Stimulated activated naive CD8-positive, alpha-beta T cell treated with anti-CD3 and anti-CD28 coated beads, Interleukin-15, amount 100 ng/mL, for 72 hours (primary cell): ENCODE results near the gene SEMA4A.
A peak's percentile ranks its signal among the peaks of the same experiment; 100 is the strongest.
"Not testable (repeated sequence)": the region's sequence is repeated elsewhere in the genome, so short reads cannot be mapped to it uniquely, and the experiment has no call there.

Source experiments
- ATAC-seq: fragments of 150-1000 bp; cut with Tn5 transposase; 2 replicates; pipeline ENCODE4 v1.10.0; 2021; ENCODE audit warnings: mild to moderate bottlenecking, moderate library complexity
- DNase-seq, 2 donors: peaks; one replicate each; pipeline ENCODE4 v3.0.0; 2021 to 2022
- H3K27ac Mint-ChIP-seq, 2 donors: one replicate each; pipeline ENCODE4 v1.8.0; 2022; ENCODE audit warnings: mild to moderate bottlenecking in 2 of 2, mixed read lengths in 2 of 2, moderate library complexity in 2 of 2
- H3K27me3 Mint-ChIP-seq: one replicate; pipeline ENCODE4 v1.8.0; 2022; ENCODE audit warnings: mixed read lengths
- H3K4me1 Mint-ChIP-seq: one replicate; pipeline ENCODE4 v1.8.0; 2022; ENCODE audit warnings: mild to moderate bottlenecking, mixed read lengths
- H3K4me3 Mint-ChIP-seq, 2 donors: one replicate each; pipeline ENCODE4 v1.8.0; 2022; ENCODE audit warnings: mild to moderate bottlenecking in 2 of 2, mixed read lengths in 2 of 2, moderate library complexity in 1 of 2
- H3K9me3 Mint-ChIP-seq, 2 donors: one replicate each; pipeline ENCODE4 v1.8.0; 2022; ENCODE audit warnings: mixed read lengths in 2 of 2

Gene SEMA4A

GRCh38 chr1:156115514-156116374 is 37.6 kb upstream of the SEMA4A start:
- Mint-ChIP-seq H3K9me3 (no peaks in the 10 kb centered on the region), H3K27ac (peak overlapping the region in 1 of 2 donors; percentile 5), H3K27me3 (peaks cover 44% of the 10 kb centered on the region), H3K4me1 (peaks cover 55% of the 10 kb centered on the region), H3K4me3 (peak overlapping the region; percentile 94)
- no peak for DNase-seq
- no peak for ATAC-seq

GRCh38 chr1:156116731-156117130 is 36.7 kb upstream of the SEMA4A start:
- not testable (repeated sequence) for ATAC-seq, H3K9me3 Mint-ChIP-seq, DNase-seq, H3K27ac Mint-ChIP-seq
- Mint-ChIP-seq H3K4me1 (peaks cover 55% of the 10 kb centered on the region), H3K4me3 (peak overlapping the region; percentile 94), H3K27me3 (peaks cover 38% of the 10 kb centered on the region)

DNA sequence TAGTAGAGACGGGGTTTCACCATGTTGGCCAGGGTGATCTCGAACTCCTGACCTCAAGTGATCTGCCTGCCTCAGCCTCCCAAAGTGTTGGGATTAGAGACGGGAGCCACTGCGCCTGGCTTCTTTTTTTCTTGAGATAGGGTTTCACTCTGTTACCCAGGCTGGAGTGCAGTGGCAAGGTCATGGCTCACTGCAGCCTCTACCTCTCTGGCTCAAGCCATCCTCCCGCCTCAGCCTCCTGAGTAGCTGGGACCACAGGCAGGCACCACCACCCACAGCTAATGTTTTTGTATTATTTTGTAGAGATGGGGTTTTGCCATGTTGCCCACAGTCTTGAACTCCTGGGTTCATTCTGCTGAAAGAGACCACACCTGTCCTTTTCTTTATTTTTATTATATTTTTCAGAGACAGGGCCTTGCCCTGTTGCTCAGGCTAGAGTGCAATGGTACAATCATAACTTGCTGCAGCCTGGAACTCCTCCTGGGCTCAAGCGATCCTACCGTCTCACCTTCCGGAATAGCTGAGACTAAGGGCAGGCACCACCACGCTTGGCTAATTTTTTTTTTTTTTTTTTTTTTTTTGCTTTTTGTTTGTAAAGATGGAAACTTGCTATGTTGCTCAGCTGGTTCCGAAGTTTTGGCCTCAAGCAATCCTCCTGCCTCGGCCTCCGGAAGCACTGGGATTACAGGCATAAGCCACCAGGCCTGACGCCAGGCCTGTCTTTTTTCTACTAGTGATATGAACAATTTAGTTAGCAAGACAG is 35.8 kb upstream of the SEMA4A start:
- ATAC-seq (no peak), DNase-seq (no peak)
- peak overlapping the region in 1 of 2 donors; percentile 26 for H3K4me3 Mint-ChIP-seq
- H3K9me3 Mint-ChIP-seq = no peaks in the 10 kb centered on the region
- H3K27ac Mint-ChIP-seq = no peak overlapping the region
- H3K4me1 Mint-ChIP-seq = peaks cover 59% of the 10 kb centered on the region
- peaks cover 35% of the 10 kb centered on the region for H3K27me3 Mint-ChIP-seq

DNA sequence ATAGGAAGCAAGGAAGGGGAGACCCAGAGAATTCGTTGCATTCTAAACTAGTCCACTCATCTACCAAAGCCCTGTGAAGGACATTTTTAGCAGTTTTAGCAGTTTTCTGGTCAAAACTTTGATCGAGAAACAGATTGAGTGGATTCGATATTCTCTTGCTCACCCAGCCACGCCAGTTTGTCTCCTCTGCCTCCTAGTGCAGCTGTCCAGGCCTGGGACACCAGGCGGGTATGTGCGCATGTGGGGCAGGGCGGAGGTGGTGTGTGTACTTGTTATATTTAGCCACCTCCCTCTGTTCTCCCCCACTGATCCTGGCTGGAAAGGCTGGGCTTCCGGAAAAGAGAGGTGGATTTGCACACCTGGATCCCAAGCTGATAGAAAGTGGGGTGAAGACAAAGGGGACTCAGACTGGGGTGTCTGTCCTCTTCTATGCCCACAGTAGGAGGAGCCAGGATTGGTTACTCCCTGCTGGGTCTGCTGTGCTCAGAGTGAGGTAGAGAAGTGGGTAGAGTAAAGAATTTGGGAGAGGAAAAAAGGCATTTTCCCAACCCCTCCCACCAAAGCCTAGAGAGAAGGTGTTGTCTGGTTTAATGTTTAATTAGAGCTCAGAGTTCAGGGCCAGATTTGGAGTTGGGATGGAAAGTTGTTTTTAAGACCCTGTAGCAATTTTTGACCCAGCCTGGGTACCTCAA is 35.1 kb upstream of the SEMA4A start:
- no peak for DNase-seq
- Mint-ChIP-seq H3K27ac (no peak overlapping the region), H3K27me3 (peaks cover 37% of the 10 kb centered on the region), H3K9me3 (no peaks in the 10 kb centered on the region), H3K4me3 (no peak overlapping the region), H3K4me1 (peaks cover 59% of the 10 kb centered on the region)
- ATAC-seq = no peak

DNA sequence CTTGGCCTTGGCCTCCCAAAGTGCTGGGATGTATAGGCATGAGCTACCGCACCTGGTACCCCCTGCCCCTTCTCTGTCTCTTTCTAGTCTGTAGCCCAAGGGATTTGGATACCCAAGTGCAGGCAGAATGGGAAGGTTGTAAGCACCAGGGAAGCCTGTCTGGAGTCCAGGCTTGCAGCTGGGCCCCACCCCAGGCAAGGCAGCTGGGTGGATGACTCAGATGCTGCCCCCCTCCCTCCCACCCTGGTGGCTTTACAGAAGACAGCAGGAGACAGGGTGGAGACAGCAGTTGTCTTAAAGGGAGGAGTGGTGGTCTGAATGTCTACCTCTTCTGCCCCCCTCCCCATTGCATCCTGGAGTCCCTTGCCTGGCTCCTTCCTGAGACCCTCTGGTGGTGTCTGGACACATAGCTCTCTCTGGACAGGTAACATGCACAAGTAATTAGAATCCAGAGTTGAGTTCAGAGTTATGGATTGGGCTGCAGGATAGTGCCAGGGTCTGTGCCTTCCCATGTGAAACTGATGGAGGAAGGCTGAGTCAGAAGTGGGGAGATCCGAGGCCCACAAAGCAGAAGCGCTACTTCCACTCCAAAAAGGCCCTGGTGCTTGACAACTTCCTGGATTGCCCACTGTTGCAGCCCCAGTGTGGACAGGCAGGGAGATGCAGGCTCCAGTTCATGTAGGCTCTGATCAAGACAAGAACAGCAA is 33.7 kb upstream of the SEMA4A start:
- Mint-ChIP-seq H3K9me3 (no peaks in the 10 kb centered on the region), H3K27ac (no peak overlapping the region), H3K4me3 (peak overlapping the region in 1 of 2 donors; percentile 29), H3K4me1 (peaks cover 59% of the 10 kb centered on the region), H3K27me3 (peaks cover 41% of the 10 kb centered on the region)
- DNase-seq = no peak
- ATAC-seq = no peak

- DNase-seq (no peak), ATAC-seq (no peak)
- Mint-ChIP-seq H3K9me3 (no peaks in the 10 kb centered on the region), H3K27ac (no peak overlapping the region), H3K27me3 (peaks cover 34% of the 10 kb centered on the region), H3K4me1 (peaks cover 60% of the 10 kb centered on the region), H3K4me3 (no peak overlapping the region)
These were observed 33.1 kb upstream of the SEMA4A start for GRCh38 chr1:156120318-156120717.

DNA sequence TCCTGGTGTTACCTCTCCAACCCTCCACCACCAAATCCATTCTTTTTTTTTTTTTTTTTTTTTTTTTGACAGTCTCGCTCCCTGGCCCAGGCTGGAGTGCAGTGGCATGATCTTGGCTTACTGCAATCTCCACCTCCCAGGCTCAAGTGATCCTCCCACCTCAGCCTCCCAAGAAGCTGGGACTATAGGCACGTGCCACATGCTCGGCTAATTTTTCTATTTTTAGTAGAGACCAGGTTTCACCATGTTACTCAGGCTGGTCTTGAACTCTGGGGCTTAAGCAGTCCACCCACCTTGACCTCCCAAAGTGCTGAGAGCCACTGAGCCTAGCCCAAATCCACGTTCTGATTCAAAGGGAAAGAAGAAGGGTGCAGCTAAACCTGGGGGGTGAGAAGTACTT is 32.4 kb upstream of the SEMA4A start:
- Mint-ChIP-seq H3K4me1 (peaks cover 61% of the 10 kb centered on the region), H3K27me3 (peaks cover 32% of the 10 kb centered on the region)
- DNase-seq, H3K27ac Mint-ChIP-seq, ATAC-seq, H3K4me3 Mint-ChIP-seq, H3K9me3 Mint-ChIP-seq: not testable (repeated sequence)

DNA sequence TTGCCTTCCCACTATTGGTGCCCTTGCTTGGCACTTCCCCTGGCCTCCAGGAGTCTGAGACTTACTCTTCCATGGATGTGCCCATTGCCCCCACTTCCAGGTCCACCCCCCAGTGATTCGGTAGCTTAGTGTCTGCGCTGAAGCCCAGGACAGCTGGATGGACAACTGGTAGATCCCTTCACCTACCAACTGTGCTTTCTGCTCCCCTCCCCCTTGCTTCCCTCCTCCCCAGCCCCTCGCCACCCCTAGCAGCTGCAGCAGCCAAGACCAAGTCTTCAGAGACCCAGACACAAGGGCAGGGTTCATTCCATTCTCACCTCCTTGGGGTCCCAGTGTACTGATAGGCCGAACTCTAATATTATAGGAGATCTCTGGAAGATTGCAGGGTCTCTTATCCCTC is 31.9 kb upstream of the SEMA4A start:
- Mint-ChIP-seq H3K9me3 (no peaks in the 10 kb centered on the region), H3K4me3 (no peak overlapping the region), H3K27me3 (peaks cover 32% of the 10 kb centered on the region), H3K27ac (no peak overlapping the region), H3K4me1 (peaks cover 61% of the 10 kb centered on the region)
- ATAC-seq = no peak
- no peak for DNase-seq

DNA sequence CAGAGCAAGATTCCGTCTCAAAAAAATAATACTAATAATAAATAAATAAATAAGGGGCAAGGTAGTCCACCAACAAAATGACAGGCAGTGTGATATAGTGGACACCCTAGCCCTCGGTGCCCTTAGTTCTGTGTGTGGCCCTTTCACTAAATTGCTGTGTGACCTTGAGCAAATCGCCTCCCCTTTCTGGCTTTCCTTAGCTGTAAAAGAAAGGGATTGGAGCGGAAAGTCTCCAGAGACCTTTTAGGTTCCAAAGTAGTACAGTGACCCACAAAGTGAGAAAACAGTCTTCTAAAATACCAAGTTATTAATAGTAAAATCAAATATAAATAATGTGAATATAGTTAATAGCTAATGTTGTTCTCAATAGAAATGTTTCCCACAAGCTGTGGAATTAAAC is 31.3 kb upstream of the SEMA4A start:
- ATAC-seq (no peak), DNase-seq (no peak)
- peaks cover 65% of the 10 kb centered on the region for H3K4me1 Mint-ChIP-seq
- H3K9me3 Mint-ChIP-seq = no peaks in the 10 kb centered on the region
- H3K27me3 Mint-ChIP-seq = peaks cover 32% of the 10 kb centered on the region
- H3K27ac Mint-ChIP-seq = no peak overlapping the region
- H3K4me3 Mint-ChIP-seq = no peak overlapping the region

GRCh38 chr1:156122519-156123355 is 30.6 kb upstream of the SEMA4A start:
- no peak overlapping the region for H3K27ac Mint-ChIP-seq
- ATAC-seq = no peak
- H3K4me3 Mint-ChIP-seq = peak overlapping the region in 1 of 2 donors; percentile 14
- peaks cover 32% of the 10 kb centered on the region for H3K27me3 Mint-ChIP-seq
- H3K9me3 Mint-ChIP-seq = no peaks in the 10 kb centered on the region
- no peak for DNase-seq
- peaks cover 71% of the 10 kb centered on the region for H3K4me1 Mint-ChIP-seq

DNA sequence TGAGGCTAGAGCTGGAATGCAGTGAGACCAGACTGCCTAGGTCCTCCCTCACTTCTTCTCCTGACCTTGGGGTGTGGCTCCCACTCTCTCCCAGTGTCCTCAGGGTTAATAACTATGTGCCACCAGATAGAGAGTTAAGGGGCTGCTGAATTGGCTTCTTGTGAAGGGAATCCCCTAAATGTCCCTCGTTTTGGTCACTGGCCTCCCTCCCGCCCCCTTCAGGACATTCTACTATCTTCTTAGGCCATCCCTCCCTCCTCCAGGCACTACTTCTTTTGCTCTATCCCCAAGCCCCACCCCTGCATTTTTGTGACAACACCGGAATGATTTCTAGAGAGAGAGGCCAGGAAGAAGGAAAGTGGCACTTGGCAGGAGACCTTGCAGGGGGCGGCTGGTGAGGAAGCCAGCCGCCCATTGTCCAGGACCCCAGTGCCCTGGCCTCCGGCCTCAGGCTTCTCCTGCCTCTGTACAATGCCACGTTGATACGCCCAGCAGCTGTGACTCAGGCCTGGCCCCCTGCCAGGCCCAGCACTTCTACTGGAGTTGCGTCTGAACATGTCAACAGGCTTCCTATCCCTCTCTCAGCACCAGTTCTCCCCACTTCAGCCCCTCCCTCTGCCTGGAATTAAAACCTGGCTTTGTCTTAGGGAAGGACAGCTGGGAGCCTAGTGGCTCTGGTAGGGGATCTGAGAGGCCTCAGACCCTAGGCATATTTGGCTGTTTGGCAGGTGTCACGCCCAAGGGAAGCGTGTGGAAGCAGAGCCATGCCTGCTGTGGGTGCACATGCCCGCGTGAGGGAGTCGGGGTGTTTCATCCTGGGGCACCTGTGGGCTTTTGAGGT is 29.8 kb upstream of the SEMA4A start:
- H3K4me1 Mint-ChIP-seq = peaks cover 80% of the 10 kb centered on the region
- DNase-seq = peak; percentile 65 to 70
- ATAC-seq = peak; percentile 18
- H3K27ac Mint-ChIP-seq = peak overlapping the region; percentile 75 to 93
- H3K4me3 Mint-ChIP-seq = peak overlapping the region; percentile 57 to 69
- H3K27me3 Mint-ChIP-seq = peaks cover 28% of the 10 kb centered on the region
- H3K9me3 Mint-ChIP-seq = no peaks in the 10 kb centered on the region

DNA sequence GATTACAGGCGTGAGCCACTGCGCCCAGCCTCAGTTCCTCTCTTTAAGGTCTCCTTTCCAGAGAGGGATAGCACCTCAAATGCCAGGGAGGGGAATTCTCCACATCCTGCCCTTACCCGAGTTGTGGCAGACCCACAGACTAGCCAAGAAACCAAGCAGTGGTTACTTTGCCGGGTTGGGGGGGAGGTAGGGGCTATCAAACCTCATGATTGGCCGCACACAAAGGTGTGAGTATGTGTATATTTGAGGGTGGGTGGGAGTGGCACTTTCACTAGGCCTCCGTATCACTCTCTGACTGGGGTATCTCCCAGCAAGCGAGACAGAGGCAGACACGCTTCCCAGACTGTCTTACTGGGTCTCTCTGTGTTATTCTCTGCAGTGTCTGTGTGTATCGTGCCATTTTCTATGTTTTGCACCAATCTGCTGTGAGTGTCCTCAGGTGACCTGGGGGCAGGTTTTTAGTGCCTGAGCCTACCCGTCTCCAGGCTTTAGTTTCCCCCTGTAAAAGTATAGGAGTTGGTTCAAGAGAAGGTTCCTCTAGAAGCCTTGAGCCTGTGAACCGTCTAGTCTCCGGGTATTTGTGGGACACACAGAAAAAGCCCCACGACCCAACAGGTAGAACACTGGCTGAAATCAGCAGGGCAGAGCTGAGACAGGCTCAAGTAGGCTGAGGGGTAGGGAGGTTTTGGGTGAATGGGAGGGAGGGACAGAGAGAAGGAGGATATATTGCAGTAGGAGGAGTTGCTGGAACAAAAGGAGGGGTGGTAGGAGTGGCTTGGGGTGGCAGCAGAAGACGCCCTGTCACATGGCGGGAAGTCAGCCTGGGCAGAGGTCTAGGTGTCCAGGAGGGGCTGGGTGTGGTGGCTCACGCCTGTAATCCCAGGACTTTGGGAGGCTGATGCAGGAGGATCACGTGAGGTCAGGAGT is 28.6 kb upstream of the SEMA4A start:
- Mint-ChIP-seq H3K27me3 (peaks cover 38% of the 10 kb centered on the region), H3K27ac (peak overlapping the region; percentile 38 to 89), H3K4me3 (peak overlapping the region; percentile 57 to 69), H3K9me3 (no peaks in the 10 kb centered on the region), H3K4me1 (peaks cover 86% of the 10 kb centered on the region)
- ATAC-seq (peak; percentile 68), DNase-seq (peak; percentile 42 to 81)

GRCh38 chr1:156125544-156125943 is 27.8 kb upstream of the SEMA4A start:
- not testable (repeated sequence) for H3K9me3 Mint-ChIP-seq, H3K27ac Mint-ChIP-seq

More at GRCh38 chr1:156125544-156125943, 27.8 kb upstream of the SEMA4A start:
- not testable (repeated sequence) for DNase-seq, ATAC-seq
- Mint-ChIP-seq H3K4me1 (peaks cover 86% of the 10 kb centered on the region), H3K4me3 (peak overlapping the region; percentile 57 to 69), H3K27me3 (peaks cover 34% of the 10 kb centered on the region)
